Caco-2 (cell line): ENCODE data around the gene MYO5B. TPM values are rescaled to one million over a fixed set of nuclear protein-coding genes. Genes with fewer than 3 reads are reported as not detected.

Experiments used
- BruUV-seq: library from RNA; stranded (reverse); fragments of 400-500 nt; replicated peaks from 2 replicates; lab custom pipeline; 2021; lab: Mats Ljungman, UMichigan
- CTCF ChIA-PET: fragments of 300-600 bp; sonication (Branson Sonifier 250); formaldehyde crosslinking; loops from one replicate; lab custom pipeline; 2022; ENCODE audit warnings: antibody characterized with exemption; lab: Charles Lee
- POLR2A ChIA-PET: fragments of 300-600 bp; sonication (Branson Sonifier 250); formaldehyde crosslinking; loops from one replicate; lab custom pipeline; 2022; ENCODE audit warnings: antibody characterized with exemption; lab: Charles Lee
- DNase-seq, 2 experiments: peaks; one replicate each; pipeline versions ENCODE4 v3.0.0 to v3.0.0-alpha.2; 2020 to 2022
- H3K27me3 ChIP-seq: replicated peaks from 2 replicates; pipeline ENCODE4 v1.6.0; 2011; ENCODE audit warnings: low read length; ENCODE audit not compliant: control insufficient read depth, insufficient read depth
- H3K36me3 ChIP-seq: 2 replicates; pipeline ENCODE4 v1.5.1; 2011; ENCODE audit warnings: low read length; ENCODE audit not compliant: control insufficient read depth, insufficient read depth
- H3K4me1 ChIP-seq: fragments of 250-450 bp; sonication (Bioruptor Pico); 2 replicates; pipeline ENCODE4 v1.5.1; 2020; ENCODE audit warnings: mild to moderate bottlenecking
- H3K4me3 ChIP-seq: 2 replicates; pipeline ENCODE4 v1.5.1; 2011; ENCODE audit warnings: low read depth, mild to moderate bottlenecking, control low read depth, low read length
- H3K9me3 ChIP-seq: fragments of 250-450 bp; sonication (Bioruptor Pico); 2 replicates; pipeline ENCODE4 v1.5.1; 2020; ENCODE audit warnings: mild to moderate bottlenecking, moderate library complexity
- H3K27ac Mint-ChIP-seq: one replicate; pipeline ENCODE4 v1.8.0; 2022; ENCODE audit warnings: mixed read lengths; ENCODE audit not compliant: unreplicated experiment
- H3K27me3 Mint-ChIP-seq: one replicate; pipeline ENCODE4 v1.8.0; 2022; ENCODE audit warnings: mixed read lengths; ENCODE audit not compliant: insufficient read depth, unreplicated experiment
- H3K36me3 Mint-ChIP-seq: one replicate; pipeline ENCODE4 v1.8.0; 2022; ENCODE audit warnings: mild to moderate bottlenecking, mixed read lengths; ENCODE audit not compliant: insufficient read depth, unreplicated experiment
- H3K4me1 Mint-ChIP-seq: one replicate; pipeline ENCODE4 v1.8.0; 2022; ENCODE audit warnings: low read depth, mixed read lengths; ENCODE audit not compliant: unreplicated experiment
- H3K4me3 Mint-ChIP-seq: one replicate; pipeline ENCODE4 v1.8.0; 2022; ENCODE audit warnings: mild to moderate bottlenecking, moderate library complexity, mixed read lengths; ENCODE audit not compliant: unreplicated experiment
- H3K9me3 Mint-ChIP-seq: one replicate; pipeline ENCODE4 v1.8.0; 2022; ENCODE audit warnings: mixed read lengths; ENCODE audit not compliant: unreplicated experiment
- CTCF ChIP-seq, 2 experiments: fragments of 200-600 bp in 1 of 2; IDR thresholded peaks; 1 replicate in 1 of 2; 2 replicates in 1 of 2; pipeline versions ENCODE4 v1.5.1 to v1.8.0; 2011 to 2022; ENCODE audit warnings: antibody characterized with exemption in 1 of 2, control low read depth in 1 of 2, inconsistent platforms in 1 of 2, low read depth in 1 of 2, low read length in 1 of 2, mild to moderate bottlenecking in 1 of 2, moderate library complexity in 1 of 2; ENCODE audit not compliant: insufficient read depth in 1 of 2, severe bottlenecking in 1 of 2, unreplicated experiment in 1 of 2
- intact Hi-C: fragments of 100-400 bp; cut with micrococcal nuclease; formaldehyde crosslinking; loops from one replicate; pipeline ENCODE4 v1.10.0; 2022; ENCODE audit not compliant: unreplicated experiment
- total RNA-seq: library from RNA; stranded (reverse); gene quantifications from 2 replicates; pipeline ENCODE4 v1.2.3, GENCODE V29; 2022

Gene MYO5B
- total RNA-seq, 1 experiment from 2014 or later, result 28.3 TPM

- Mint-ChIP-seq H3K27me3 (no peaks in the 10 kb centered on the region), H3K4me1 (no peaks in the 10 kb centered on the region), H3K27ac (peak overlapping the region; percentile 72), H3K9me3 (no peaks in the 10 kb centered on the region), H3K36me3 (no peaks in the 10 kb centered on the region), H3K4me3 (peak overlapping the region; percentile 93)
- H3K9me3 ChIP-seq, result no peaks in the 10 kb centered on the region
- DNase-seq, result peak in 1 of 2 experiments; percentile 19
- H3K4me1 ChIP-seq, result no peaks in the 10 kb centered on the region
- no peaks in the 10 kb centered on the region for H3K27me3 ChIP-seq
- POLR2A ChIA-PET, result no interaction called here
- intact Hi-C loops, result loop anchor here (2.0 kb wide), 2 partner anchors 49 to 143 kb away; no protein-coding TSS in a partner anchor
- CTCF ChIA-PET, result interaction anchor here (0.6 to 0.9 kb wide), 6 partner anchors 24 to 283 kb away, joined by 3 to 5 read pairs (median 3); no protein-coding TSS in a partner anchor
- no peak for TF ChIP-seq CTCF (IDR thresholded peaks at IDR 0.05; ENCODE audit: insufficient read depth in 1 of 2, low read depth in 1 of 2, low read length in 1 of 2, severe bottlenecking in 1 of 2, unreplicated experiment in 1 of 2)
- peak overlapping the region; percentile 74 for H3K4me3 ChIP-seq
- no TSS peak for BruUV-seq
- no peaks in the 10 kb centered on the region for H3K36me3 ChIP-seq
Observed at GRCh38 chr18:50193796-50194630, 934 bp downstream of the MYO5B start.

DNA sequence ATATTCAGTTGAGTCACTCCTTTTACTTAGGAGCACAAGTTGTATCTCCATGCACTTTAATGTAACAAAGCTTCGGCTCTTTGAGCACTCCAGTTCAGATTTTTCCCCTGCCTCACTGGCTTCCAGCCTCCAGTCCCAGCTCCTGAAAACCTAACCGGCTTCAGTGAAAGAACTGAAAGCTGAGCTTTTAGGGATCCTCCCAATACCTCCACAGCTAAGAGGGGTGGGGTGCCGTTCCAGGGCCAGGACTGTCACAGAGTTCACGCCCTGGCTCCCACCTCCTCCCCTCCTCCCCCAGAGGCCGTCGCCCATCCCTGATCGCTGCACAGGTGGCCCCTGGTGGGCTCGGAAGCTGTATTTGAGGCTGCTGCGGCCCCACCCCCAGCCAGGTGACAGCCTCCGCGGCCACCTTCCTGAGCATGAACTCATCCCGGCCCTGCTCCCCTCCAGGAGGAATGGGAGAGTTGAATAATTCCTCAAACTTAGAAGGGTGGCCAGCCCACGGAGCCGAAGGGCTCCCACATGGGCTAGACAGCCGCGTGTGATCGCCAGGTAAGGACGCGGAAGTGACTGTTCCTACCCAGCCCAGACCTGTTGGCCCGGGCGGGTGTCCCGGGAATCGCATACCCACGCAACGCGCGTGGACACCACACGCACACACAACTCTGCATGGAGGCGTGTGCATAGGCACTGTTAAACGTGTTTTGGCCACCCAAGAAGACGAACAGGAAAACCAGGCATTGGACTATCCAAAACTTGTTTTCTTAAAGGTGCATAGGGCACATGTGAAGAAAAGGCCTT lies 1.8 kb downstream of the MYO5B start:
- POLR2A ChIA-PET, result no interaction called here
- Mint-ChIP-seq H3K4me3 (peak overlapping the region; percentile 93), H3K4me1 (peaks cover 2% of the 10 kb centered on the region), H3K27me3 (no peaks in the 10 kb centered on the region), H3K27ac (no peak overlapping the region), H3K36me3 (no peaks in the 10 kb centered on the region), H3K9me3 (no peaks in the 10 kb centered on the region)
- no peaks in the 10 kb centered on the region for H3K4me1 ChIP-seq
- no peaks in the 10 kb centered on the region for H3K36me3 ChIP-seq
- intact Hi-C loops, result no loop called here
- no peaks in the 10 kb centered on the region for H3K27me3 ChIP-seq
- H3K9me3 ChIP-seq, result no peaks in the 10 kb centered on the region
- CTCF ChIA-PET, result interaction anchor here (0.6 kb wide), 1 partner anchor 57 kb away, joined by 6 read pairs; no protein-coding TSS in a partner anchor
- no TSS peak for BruUV-seq
- no peak for TF ChIP-seq CTCF (IDR thresholded peaks at IDR 0.05; ENCODE audit: insufficient read depth in 1 of 2, low read depth in 1 of 2, low read length in 1 of 2, severe bottlenecking in 1 of 2, unreplicated experiment in 1 of 2)
- DNase-seq, result peak in 1 of 2 experiments; percentile 3
- peak overlapping the region; percentile 74 for H3K4me3 ChIP-seq

DNA sequence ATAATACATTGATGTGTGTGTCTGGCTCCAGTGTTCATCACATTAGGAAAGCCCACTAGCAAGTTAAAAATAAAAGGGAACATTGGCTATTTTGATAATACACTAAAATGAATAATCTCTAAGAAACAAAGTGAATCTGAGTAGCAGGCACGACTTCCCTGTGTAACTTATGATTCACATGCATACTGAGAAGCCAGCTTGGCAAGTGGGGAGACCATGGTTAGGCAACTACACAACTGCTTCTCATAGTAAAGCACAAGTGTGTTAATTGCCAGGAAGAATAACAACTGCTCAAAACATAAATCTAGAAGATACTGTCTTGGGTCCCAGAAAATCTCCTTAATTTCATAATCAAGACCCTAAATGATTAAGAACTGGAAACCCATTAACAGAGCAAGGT lies 4.0 kb downstream of the MYO5B start:
- Histone ChIP-seq H3K4me3 (no peak overlapping the region), H3K4me1 (no peaks in the 10 kb centered on the region), H3K9me3 (no peaks in the 10 kb centered on the region), H3K27me3 (no peaks in the 10 kb centered on the region), H3K36me3 (no peaks in the 10 kb centered on the region)
- H3K27ac Mint-ChIP-seq, result no peak overlapping the region
- no TSS peak for BruUV-seq
- no peaks in the 10 kb centered on the region for H3K36me3 Mint-ChIP-seq
- intact Hi-C loops, result no loop called here
- no peaks in the 10 kb centered on the region for H3K27me3 Mint-ChIP-seq
- ChIA-PET POLR2A (no interaction called here), CTCF (no interaction called here)
- DNase-seq, result no peak
- no peak overlapping the region for H3K4me3 Mint-ChIP-seq
- peaks cover 13% of the 10 kb centered on the region for H3K4me1 Mint-ChIP-seq
- no peak for TF ChIP-seq CTCF (IDR thresholded peaks at IDR 0.05; ENCODE audit: insufficient read depth in 1 of 2, low read depth in 1 of 2, low read length in 1 of 2, severe bottlenecking in 1 of 2, unreplicated experiment in 1 of 2)
- H3K9me3 Mint-ChIP-seq, result no peaks in the 10 kb centered on the region
